ENCODE data around the gene PLCL1. TPM values are rescaled to one million over a fixed set of nuclear protein-coding genes. Genes with fewer than 3 reads are reported as not detected.

PLCL1 gene
- polyA plus RNA-seq, 10 donors: 10.4 to 20.2 (median 17.1) TPM

DNA sequence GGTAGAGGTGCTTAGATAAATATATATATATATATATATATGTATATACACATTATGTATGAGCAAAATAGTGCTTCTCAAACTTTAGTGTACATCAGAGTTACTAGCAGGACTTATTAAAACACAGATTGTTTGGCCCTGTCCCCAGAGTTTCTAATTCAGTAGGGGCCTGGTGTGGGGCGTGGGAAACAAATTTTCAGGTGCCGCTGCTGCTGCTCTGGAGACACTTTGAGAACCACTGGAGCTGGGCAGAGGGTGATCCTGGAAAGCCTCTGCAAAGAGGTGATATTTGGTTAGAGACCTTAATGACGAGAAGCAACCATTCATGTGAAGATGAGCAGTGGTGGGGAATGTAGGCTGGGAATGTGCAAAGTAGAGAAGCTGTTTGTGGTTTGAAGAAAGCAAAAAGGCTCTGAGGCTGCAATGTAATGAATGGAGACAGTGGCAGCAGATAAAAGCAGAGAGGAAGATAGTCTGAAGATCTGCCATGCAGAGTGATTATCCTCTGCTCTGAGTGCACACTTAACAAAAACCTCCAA, 142.9 kb downstream of the PLCL1 start:
- DNase-seq: no peak

DNA sequence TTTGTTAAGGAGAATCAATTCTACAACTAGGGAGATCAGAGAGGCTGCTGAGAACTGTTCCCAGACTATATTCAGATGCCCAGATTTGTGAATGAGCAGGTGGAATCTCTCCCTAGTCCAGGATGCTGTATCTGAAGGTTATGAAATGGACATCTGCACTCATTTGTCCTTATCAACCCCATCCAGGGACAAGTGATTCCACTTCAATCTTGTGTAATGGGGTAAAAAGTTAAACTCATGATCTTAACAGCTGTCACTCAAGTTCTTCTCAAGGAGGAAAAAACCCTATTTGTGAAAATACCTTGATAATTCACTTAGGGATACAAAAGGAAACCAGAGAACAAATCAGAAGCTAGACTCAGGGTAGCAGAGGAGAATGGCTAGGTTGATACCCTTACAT, 144.8 kb downstream of the PLCL1 start:
- no peak for DNase-seq

DNA sequence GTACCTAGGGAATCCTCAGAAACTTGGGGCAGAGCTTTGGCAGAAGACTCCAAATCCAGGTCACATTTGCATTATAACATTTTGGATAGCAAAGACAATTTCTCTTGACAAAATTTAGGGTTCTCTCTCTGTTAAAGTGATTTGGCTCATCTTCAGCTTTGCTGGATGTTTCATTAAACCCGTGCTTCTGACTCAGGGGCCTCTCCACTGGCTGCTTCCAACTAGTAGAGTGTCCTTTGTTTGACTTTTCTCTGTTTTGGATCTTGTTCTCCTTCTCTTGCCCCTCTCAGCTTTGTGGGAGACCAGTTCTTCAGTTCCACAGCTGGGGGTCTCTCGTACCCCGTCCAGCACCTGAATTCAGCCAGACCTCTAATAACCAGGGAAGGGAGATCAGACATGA, 145.6 kb downstream of the PLCL1 start:
- DNase-seq: peak in 1 of 3 donors; percentile 60

DNA sequence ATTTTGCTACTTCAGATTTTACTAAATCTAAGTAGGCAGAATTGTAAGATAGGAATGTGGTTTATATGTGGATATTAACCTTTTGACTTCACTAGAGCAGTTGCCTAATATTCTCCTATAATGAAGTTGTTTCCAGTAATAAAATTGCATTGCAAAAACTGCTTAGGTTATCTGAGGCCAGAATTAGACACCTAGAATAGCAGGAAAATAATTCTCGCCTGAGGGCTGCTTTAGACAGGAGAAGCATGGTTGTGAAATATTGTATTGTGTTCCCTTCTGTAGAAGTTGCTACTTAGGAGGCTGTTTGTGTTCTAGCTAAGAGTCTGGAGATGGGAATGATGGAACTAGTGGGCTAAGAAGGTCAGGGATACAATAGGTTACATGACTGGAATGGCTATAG, 146.3 kb downstream of the PLCL1 start:
- DNase-seq: no peak

DNA sequence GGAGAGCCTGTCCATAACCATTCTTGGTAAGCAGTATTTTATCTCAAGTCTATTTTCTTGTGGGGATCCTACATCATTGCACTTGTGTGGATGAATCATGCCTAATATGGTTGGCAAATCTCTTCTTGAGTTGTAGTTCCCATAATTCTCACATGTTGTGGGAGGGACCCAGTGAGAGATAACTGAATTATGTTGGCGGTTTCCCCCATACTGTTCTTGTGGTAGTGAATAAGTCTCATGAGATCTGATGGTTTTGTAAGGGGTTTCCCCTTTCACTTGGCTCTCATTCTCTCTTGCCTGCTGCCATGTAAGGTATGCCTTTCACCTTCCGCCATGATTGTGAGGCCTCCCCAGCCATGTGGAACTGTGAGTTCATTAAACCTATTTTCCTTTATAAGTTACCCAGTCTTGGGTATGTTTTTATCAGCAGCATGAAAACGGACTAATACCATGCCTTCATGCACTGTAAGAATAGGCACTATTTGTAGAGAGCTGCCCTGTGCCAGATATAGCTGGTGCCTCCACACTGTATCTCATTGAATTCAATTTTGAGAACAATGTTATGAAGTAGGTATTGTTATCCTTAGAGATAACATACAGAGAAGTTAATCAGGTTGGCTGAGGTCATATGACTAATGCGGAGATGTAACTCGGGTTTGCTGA, 148.3 kb downstream of the PLCL1 start:
- no peak for DNase-seq

DNA sequence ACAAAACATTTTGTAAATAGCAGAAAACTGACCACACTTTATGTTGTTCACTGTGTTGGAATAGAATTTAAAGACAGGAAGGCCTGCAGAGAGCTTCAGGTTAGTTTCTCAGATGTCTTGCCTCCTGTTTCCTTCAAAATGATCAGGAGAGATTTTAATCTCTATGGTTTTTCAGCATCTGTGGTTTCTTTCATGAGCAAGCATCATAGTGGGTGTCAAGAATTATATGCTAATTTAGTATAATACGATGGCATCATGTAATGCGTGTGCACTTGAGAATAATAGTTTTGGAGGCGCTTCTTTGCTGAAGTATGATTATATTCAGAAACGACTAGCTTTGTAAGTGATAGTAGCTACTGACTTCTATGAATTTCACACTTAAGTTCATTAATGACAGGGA, 149.9 kb downstream of the PLCL1 start:
- DNase-seq: no peak

DNA sequence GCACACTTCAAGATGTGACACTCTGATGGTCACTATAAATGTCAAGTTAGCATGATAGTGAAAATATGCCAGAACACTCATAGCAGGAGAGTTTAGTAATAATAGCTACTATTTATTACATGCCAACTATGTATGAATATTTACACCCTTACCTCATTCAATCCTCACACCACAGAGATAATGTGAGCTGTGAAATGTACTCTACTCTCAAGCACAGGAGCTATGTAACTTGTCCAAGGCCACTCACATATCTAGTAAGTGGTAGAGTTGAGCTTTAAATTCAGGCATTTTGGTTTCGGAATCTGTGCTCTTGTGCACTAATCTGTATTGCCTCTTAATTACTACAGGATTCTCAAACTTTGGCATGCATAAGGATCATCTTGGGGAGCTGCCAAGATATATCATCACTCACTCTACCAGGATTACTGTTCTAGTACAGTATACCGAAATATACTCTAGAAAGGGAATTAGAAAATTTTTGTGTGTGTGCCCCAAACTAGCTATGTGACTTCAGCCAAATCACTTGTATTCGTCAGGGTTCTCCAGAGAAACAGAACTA, 154.3 kb downstream of the PLCL1 start:
- no peak for DNase-seq

DNA sequence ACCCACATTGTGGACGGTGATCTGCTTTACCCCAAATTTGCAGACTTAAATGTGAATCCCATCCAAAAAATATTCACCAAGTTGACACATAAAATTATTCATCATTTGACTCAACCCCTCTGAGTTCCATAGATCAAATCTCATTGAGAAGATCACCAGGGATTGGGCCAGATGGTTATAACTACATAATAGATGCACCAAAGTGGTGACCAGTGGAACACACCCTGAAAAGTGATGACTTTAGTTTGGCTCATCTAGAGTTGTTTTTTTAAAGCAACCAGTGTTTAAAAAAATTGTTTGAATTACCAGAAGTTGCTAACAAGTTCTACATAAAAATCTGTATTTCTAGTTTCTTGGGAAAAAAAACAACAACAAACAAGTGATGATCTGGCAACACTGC, 155.0 kb downstream of the PLCL1 start:
- DNase-seq: no peak

DNA sequence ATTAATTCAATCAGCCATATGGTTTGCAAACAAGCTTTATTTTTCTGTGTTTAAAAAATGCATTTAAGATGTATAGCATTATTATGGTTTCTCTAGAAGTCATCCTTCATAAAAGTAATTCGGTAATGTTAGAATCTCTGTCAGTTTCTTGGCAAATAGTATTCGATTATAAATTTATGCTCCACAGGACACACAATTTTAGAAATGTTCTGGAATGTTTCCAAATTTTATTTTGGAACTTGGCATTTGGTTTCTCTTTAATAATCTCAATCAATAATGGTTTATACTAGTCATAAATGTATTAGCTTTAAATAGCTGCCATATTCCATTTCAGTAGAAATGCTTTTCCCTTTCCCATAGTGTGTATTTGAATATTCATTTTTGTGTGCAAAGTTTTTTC, 156.4 kb downstream of the PLCL1 start:
- peak in 1 of 3 donors; percentile 41 for DNase-seq

DNA sequence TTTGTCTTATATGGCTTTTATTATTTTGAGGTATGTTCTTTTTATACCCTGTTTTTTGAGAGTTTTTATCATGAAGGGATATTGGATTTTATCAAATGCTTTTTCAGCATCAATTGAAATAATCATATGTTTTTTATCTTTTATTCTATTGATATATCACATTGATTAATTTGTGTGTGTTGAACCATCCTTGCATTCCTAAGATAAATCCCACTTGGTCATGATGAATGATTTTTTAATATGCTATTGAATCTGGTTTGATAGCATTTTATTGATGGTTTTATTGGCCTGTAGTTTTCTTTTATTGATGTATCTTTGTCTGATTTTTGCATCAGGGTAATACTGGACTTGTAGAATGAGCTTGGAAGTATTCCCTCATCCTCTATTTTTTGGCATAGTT, 160.3 kb downstream of the PLCL1 start:
- no peak for DNase-seq

DNA sequence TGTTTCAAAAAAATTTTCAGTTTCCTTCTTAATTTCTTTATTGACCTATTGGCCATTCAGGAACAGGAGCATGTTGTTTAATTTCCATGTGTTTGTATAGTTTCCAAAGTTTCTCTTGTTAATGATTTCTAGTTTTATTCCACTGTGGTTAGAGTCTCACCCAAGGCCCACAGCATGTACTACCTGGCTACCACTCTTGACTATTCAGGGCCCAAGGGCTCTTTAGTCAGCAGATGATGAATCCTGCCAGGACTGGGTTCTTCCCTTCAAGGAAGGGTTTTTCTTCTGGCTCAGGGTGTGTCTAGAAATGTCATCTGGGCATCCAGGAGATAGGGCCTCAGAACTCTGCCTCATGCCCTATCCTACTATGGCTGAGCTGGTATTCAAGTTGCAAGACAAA, 161.4 kb downstream of the PLCL1 start:
- DNase-seq: no peak

DNA sequence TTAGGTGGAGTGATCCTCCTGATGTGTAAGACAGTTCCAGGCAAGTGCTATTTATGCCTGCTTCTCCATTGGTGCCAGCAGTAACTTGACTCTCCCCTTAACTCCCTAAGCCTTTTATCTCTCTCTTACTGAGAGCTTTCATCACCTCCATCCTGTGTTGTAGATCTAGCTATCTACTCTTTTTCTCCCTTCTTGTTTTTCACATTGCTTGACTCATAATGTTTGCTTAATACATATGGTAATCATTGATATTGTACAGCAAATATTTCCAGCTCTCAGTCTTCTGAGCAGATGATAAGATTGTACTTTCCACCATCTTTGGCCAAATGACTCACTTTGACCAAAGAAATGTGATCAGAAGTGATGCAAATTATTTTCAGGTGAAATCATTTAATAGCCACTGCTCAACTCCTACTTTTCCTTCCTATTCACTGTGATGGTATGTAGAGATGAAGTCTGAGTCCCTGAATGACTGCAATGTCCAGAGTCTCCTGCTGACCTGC, 165.0 kb downstream of the PLCL1 start:
- peak in 1 of 3 donors; percentile 73 for DNase-seq

DNA sequence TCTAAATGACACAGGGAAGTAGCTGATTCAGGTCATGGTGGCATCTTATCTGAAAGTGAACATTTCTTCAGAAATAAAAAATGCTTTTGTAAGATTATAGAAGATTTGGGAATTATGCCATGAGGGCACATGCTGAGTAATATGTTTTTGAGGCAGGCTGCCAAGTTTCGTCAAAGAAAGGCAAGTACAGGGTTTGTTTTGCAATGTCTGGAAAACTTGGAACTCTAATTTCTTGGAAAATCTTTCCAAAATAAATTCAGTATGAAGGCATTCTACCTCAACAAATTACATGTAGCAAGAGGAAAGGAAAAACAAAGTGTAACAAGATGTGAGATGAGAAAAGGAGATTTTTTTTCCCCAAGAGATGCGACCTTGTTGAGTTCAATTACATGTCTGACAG, 167.7 kb downstream of the PLCL1 start:
- DNase-seq: peak; percentile 40 to 64 (median 61)

DNA sequence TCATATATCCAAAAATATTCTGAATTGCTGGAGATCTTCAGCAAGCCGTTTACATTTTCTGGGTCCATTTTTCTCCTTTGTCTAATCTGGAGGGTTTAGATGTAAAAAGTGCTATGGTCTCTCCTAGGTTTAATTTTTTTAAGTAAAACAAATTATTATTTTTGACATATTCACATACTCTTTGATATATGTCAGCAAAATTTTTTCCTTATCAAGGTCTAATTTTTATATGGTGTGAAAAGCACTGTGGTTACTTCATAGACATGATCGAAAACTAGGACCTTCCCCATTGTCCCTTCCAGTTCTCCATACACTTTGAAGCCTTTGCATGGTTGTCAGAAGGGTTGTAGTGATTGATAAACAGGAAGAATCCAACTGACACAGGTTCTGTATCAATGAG, 168.2 kb downstream of the PLCL1 start:
- no peak for DNase-seq

DNA sequence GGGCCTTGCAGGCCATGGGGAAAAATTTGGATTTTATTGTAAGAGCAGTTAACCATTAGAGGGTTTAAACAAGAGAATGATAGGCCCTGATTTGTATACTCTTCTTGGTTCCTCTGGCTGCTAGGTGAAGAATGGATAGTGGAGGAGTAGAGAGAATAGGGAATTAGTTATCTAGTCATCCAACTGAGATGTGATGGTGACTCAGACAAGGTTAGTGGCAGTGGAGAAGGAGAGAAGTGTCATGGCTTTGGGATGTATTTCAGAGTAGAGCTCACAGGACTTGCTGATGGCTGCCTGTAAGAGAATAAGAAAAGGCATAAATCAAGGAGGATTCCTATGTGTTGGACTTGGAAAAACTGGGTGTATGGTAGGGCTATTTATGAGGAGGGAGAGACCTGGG, 169.4 kb downstream of the PLCL1 start:
- DNase-seq: no peak

DNA sequence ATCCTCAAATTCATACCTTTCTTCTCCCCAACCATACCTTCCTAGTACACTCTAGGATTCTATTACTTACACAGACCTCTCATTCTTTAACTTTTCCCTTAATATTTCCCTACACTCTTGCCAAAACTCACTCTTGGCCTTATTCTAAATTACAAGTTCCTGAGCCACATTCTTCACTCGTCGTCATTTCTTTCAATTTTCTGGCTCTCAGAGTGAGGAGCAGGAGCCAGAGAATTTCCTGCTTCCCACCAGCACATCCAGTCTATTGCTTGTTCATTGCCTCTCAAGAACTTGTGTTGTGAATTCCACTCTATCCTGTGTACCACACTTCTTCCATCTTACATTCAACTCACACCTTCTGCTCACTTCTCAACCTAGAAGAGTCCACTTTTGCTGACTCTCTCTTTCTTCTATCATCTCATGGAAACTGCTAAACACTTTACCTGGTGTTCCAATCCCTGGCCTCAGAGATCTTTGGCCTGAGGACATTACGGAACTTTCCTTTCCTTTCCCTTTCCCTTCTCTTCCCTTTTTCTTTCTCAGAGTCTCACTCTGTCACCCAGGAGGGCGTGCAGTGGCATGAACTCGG, 171.6 kb downstream of the PLCL1 start:
- peak in 2 of 3 donors; percentile 78 to 87 for DNase-seq

DNA sequence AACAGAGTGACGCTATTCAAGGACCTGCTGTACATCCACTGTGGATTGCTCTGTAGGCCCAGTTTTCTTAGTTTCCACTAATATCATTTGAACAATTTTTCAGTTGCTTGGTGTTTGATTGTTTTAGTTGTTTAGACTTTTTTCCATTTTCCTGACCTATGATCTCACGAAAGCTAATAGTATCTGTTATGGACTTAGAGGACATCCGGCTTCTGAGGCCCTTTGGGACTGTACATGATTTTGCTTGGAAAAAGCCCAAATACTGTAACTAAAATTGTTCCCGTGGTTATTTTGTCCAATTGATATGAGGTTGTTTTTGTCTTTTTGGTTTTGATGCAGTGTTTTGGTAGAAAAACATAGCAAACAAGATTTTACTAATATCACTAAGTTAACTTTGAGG, 174.6 kb downstream of the PLCL1 start:
- no peak for DNase-seq

DNA sequence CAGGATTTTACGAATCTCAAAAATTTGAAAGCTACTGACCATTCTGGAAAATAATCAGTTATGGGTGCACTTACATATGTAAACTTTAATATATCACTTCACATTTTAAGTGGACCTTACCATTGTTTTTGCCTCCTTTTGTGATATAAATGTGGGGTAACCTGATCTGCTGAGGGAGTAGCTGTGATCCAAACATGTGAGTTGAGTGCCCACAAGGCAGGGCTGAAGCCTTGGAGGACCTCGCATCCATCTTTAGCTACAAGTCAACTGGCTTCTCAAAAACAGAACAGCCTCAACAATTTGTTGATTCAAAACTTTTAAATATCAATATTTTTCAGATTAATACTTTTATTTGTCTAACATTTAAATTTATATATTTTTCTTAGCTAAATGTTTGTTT, 178.2 kb downstream of the PLCL1 start:
- DNase-seq: no peak

DNA sequence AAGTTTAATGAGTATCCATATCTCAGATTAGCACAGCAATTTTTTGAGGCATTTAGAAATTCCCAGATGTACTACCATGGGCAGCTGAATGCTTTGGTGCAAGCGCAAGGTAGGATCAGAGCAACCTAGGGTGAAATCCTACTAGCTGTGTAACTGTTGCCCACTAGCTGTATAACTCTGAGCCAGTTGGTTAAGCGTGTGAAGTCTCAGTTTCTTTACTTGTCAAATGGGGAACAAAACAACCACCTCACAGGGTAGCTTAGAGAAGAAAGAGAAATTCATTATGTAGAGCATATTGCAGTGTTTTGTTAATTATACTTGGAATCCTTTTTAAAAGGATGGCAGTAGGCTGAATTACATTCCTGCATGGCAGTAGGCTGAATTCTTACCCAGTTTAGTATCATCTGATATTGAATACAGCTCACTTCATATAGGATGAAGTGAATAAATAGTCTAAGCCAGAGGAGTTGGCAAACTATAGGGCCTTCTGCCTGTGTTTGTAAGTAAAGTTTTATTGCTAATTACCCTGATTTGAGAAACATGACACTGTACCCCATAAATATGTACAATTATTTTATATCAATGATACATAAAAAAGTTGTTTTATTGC, 180.7 kb downstream of the PLCL1 start:
- DNase-seq: no peak

DNA sequence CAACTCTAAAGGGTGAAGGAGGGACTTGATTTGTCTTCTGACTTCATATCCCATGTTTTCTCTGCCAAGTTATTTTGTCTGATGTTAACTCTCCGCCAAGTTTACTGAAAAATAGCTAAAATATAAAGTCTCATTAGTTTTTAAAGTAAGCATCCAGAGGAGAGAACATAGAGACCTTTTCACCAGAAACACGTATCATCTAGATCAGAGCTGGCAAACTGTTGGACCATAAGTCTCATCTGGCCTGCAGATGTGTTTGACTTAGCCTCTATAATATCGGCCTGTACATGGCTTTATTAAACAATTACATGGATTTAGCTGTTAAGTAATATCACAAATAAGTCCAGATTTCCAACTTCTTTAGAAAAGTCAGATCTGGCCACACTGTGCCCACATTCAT, 182.6 kb downstream of the PLCL1 start:
- peak in 2 of 3 donors; percentile 14 to 51 for DNase-seq

DNA sequence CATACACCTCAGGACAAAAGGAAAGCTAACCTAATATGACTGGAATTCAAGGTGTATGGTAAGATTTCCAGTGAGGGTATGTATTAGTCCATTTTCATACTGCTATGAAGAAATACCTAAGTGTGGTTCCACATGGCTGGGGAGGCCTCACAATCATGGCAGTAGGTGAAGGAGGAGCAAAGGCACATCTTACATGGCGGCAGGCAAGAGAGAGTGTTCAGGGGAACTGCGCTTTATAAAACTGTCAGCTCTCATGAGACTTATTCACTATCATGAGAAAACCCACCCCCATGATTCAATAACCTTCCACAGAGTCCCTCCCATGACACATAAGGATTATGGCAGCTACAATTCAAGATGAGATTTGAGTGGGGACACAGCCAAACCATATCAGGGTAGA, 186.0 kb downstream of the PLCL1 start:
- DNase-seq: no peak

DNA sequence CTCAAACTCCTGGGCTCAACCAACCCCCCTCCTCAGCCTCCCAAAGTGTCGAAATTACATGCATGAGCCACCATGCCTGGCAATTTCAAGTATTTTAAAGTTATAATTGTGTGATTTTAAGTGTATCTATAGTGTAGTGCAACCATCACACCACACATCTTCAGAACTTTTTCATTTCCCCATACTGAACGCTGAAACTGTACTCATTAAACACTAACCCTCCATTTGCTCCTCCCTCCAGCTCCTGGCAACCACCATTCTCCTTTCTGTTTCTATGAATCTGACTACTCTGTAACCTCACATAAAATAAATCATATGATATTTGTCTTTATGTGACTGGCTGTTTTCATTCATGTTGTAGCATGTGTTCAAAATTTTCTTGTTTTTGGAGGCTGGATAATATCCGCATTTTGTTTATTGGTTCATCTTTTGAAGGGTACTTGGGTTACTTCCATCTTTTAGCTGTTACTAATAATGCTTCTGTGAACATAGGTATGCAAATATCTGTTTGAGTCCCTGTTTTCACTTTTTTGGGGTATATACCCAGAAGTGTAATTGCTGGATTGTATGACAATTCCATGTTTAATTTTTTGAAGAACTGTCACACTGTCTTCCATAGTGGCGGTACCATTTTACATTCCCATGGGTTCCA, 188.2 kb downstream of the PLCL1 start:
- no peak for DNase-seq
